SK-N-SH treated with all-trans-retinoic acid at 6 μM for 48 hours (cell line): ENCODE measurements around the gene FUZ.

Source experiments
- ATAC-seq: fragments of 200-7000 bp; cut with Tn5 transposase; 3 replicates; pipeline ENCODE4 v1.9.1; 2020; ENCODE audit warnings: mild to moderate bottlenecking, moderate library complexity
- ARNTL ChIP-seq: fragments of 450-650 bp; formaldehyde crosslinking; IDR thresholded peaks from 2 replicates; pipeline ENCODE4 v1.5.0; 2020; ENCODE audit warnings: low read depth, mild to moderate bottlenecking, moderate library complexity, borderline replicate concordance
- BACH2 ChIP-seq: fragments of 250-450 bp; sonication (Bioruptor Pico); IDR thresholded peaks from 2 replicates; pipeline ENCODE4 v1.9.0; 2021; ENCODE audit warnings: mild to moderate bottlenecking, borderline replicate concordance
- CSDC2 ChIP-seq: fragments of 250-450 bp; sonication (Bioruptor Pico); IDR thresholded peaks from 2 replicates; pipeline ENCODE4 v1.5.0; 2020; ENCODE audit warnings: mild to moderate bottlenecking, moderate library complexity
- ESRRG ChIP-seq: fragments of 250-450 bp; sonication (Bioruptor Pico); IDR thresholded peaks from 2 replicates; pipeline ENCODE4 v1.6.1; 2021; ENCODE audit warnings: mild to moderate bottlenecking
- GLIS3 ChIP-seq: fragments of 250-450 bp; sonication (Bioruptor Pico); IDR thresholded peaks from 2 replicates; pipeline ENCODE4 v1.5.0; 2020; ENCODE audit warnings: mild to moderate bottlenecking, moderate library complexity
- ISL1 ChIP-seq: fragments of 250-450 bp; sonication (Bioruptor Pico); IDR thresholded peaks from 2 replicates; pipeline ENCODE4 v2.1.2; 2022; ENCODE audit warnings: mild to moderate bottlenecking, moderate library complexity
- OSR1 ChIP-seq: fragments of 250-450 bp; sonication (Bioruptor Pico); IDR thresholded peaks from 2 replicates; pipeline ENCODE4 v1.8.0; 2022; ENCODE audit warnings: moderate library complexity, mild to moderate bottlenecking, inconsistent platforms
- PPARA ChIP-seq: fragments of 250-450 bp; sonication (Bioruptor Pico); IDR thresholded peaks from 2 replicates; pipeline ENCODE4 v1.5.0; 2020; ENCODE audit warnings: mild to moderate bottlenecking, borderline replicate concordance
- RARB ChIP-seq: fragments of 250-450 bp; sonication (Bioruptor Pico); IDR thresholded peaks from 2 replicates; pipeline ENCODE4 v1.8.0; 2021; ENCODE audit warnings: mild to moderate bottlenecking, moderate library complexity
- SNAI2 ChIP-seq: fragments of 250-450 bp; sonication (Bioruptor Pico); IDR thresholded peaks from 2 replicates; pipeline ENCODE4 v1.5.0; 2020; ENCODE audit warnings: mild to moderate bottlenecking, moderate library complexity
- TCF4 ChIP-seq: fragments of 250-450 bp; sonication (Bioruptor Pico); IDR thresholded peaks from 2 replicates; pipeline ENCODE4 v1.8.0; 2021; ENCODE audit warnings: mild to moderate bottlenecking, moderate library complexity, borderline replicate concordance
- TOX ChIP-seq: fragments of 250-450 bp; sonication (Bioruptor Pico); IDR thresholded peaks from 2 replicates; pipeline ENCODE4 v1.8.0; 2021; ENCODE audit warnings: mild to moderate bottlenecking, moderate library complexity, borderline replicate concordance
- TSHZ2 ChIP-seq: fragments of 250-450 bp; sonication (Bioruptor Pico); IDR thresholded peaks from 2 replicates; pipeline ENCODE4 v1.5.0; 2020; ENCODE audit warnings: mild to moderate bottlenecking, moderate library complexity
- ZC3H10 ChIP-seq: fragments of 250-450 bp; sonication (Bioruptor Pico); IDR thresholded peaks from 2 replicates; pipeline ENCODE4 v1.5.1; 2021; ENCODE audit warnings: mild to moderate bottlenecking, moderate library complexity
- ZFP3 ChIP-seq: fragments of 250-450 bp; sonication (Bioruptor Pico); IDR thresholded peaks from 2 replicates; pipeline ENCODE4 v1.5.0; 2020; ENCODE audit warnings: mild to moderate bottlenecking, moderate library complexity
- ZFP30 ChIP-seq: fragments of 450-650 bp; formaldehyde crosslinking; IDR thresholded peaks from 2 replicates; pipeline ENCODE4 v1.5.0; 2022; ENCODE audit warnings: mild to moderate bottlenecking, moderate library complexity
- ZNF565 ChIP-seq: fragments of 450-650 bp; formaldehyde crosslinking; conservative IDR thresholded peaks from 2 replicates; pipeline ENCODE4 v1.5.0; 2020; ENCODE audit warnings: low read depth, mild to moderate bottlenecking, moderate library complexity
- ZNF70 ChIP-seq: fragments of 450-650 bp; formaldehyde crosslinking; IDR thresholded peaks from 2 replicates; pipeline ENCODE4 v1.5.0; 2020; ENCODE audit warnings: mild to moderate bottlenecking, moderate library complexity
- ZNF8 ChIP-seq: fragments of 450-650 bp; formaldehyde crosslinking; IDR thresholded peaks from 2 replicates; pipeline ENCODE4 v1.5.0; 2020; ENCODE audit warnings: mild to moderate bottlenecking, moderate library complexity
- TF ChIP-seq, protein P1 (sequence below): fragments of 250-450 bp; sonication (Bioruptor Pico); IDR thresholded peaks from 2 replicates; pipeline ENCODE4 v1.5.1; 2020; ENCODE audit warnings: low read depth, mild to moderate bottlenecking, moderate library complexity
- TF ChIP-seq, protein P2 (sequence below): fragments of 250-450 bp; sonication (Bioruptor Pico); IDR thresholded peaks from 2 replicates; pipeline ENCODE4 v1.8.0; 2021; ENCODE audit warnings: low read depth, mild to moderate bottlenecking, moderate library complexity, borderline replicate concordance
- TF ChIP-seq, protein P3 (sequence below): fragments of 250-450 bp; sonication (Bioruptor Pico); IDR thresholded peaks from 2 replicates; pipeline ENCODE4 v1.5.1; 2021; ENCODE audit warnings: mild to moderate bottlenecking, moderate library complexity

Gene FUZ

DNA sequence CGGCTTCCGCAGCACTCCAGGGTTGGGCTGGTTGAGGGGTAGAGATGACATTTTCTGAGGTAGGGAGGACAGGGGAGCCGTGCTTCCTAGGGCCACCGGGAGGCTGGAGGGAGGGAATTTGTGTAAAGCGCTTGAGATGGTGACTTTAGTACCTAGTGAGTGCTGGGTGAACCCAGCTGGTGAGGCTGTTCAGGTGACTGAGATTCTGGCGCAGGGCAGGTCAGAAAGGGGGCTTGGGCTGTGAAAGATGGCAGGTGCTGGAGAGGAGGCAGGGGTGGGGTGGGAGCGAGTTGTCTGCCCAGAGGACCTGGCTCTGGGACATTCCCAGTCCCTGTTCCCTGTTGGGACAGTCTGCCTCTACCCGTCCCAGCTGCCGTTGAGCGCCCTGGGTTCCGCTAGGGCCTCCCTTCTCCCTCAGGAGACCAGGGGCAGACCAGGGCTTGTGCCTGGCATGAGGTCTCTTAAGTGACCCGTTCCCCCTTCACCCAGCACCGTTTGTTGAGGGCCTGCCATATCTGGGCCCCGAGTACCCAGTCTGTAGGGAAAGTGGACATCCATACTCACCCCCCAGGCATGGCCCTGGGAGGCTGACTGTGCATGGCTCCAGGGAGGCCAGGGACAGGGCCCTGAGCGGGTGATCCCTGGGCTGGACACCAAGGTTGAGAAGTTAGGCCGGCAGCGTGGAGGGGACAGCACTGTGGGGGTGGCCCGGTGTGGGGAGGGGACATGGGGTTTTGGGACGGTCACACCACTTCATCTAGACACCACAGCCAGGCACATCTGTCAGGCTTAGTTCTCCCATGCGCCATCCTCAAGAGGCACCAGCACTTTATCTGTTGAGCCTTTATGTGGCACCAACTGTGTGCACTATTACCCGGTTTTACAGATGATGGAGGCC, 42.8 kb upstream of the FUZ start:
- ATAC-seq = peak; percentile 1; the same call in 2 of the 3 replicates
- TF ChIP-seq TCF4 (CRISPR knock-in tag) (no peak), GLIS3 (CRISPR knock-in tag) (0 out of 2 replicates have a peak, but pooled peaks have one; percentile 1)

DNA sequence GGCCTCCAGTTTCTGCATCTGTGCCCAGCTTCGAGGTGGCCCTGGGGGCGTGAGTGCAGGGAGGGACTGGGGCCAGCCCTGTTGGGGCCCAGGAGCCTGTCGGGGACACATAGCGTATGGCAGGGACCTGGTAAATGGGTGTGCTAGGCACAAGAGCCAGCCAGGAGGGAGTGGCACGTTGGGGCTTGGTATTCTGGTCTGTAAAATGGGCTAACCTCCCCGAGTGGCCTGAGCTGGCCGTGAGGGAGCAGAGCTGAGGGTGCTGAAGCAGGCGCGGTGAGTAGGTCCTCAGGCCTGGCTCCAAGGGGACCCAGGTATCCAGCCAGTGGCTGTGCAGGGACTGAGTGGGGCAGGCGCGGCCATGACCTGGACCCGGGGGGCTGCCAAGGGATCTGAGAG, 42.2 kb upstream of the FUZ start:
- ATAC-seq = no peak
- no peak for TF ChIP-seq SNAI2
- TF ChIP-seq, protein P1, sequence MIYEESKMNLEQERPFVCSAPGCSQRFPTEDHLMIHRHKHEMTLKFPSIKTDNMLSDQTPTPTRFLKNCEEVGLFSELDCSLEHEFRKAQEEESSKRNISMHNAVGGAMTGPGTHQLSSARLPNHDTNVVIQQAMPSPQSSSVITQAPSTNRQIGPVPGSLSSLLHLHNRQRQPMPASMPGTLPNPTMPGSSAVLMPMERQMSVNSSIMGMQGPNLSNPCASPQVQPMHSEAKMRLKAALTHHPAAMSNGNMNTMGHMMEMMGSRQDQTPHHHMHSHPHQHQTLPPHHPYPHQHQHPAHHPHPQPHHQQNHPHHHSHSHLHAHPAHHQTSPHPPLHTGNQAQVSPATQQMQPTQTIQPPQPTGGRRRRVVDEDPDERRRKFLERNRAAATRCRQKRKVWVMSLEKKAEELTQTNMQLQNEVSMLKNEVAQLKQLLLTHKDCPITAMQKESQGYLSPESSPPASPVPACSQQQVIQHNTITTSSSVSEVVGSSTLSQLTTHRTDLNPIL (CRISPR knock-in tag) = no peak
- TF ChIP-seq ZNF8 (CRISPR knock-in tag) = no peak
- TF ChIP-seq ZFP3 = no peak
- no peak for TF ChIP-seq RARB (CRISPR knock-in tag)
- TF ChIP-seq, protein P2, sequence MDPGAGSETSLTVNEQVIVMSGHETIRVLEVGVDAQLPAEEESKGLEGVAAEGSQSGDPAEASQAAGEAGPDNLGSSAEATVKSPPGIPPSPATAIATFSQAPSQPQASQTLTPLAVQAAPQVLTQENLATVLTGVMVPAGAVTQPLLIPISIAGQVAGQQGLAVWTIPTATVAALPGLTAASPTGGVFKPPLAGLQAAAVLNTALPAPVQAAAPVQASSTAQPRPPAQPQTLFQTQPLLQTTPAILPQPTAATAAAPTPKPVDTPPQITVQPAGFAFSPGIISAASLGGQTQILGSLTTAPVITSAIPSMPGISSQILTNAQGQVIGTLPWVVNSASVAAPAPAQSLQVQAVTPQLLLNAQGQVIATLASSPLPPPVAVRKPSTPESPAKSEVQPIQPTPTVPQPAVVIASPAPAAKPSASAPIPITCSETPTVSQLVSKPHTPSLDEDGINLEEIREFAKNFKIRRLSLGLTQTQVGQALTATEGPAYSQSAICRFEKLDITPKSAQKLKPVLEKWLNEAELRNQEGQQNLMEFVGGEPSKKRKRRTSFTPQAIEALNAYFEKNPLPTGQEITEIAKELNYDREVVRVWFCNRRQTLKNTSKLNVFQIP = no peak
- TF ChIP-seq TOX (CRISPR knock-in tag) = no peak
- TF ChIP-seq, protein P3, sequence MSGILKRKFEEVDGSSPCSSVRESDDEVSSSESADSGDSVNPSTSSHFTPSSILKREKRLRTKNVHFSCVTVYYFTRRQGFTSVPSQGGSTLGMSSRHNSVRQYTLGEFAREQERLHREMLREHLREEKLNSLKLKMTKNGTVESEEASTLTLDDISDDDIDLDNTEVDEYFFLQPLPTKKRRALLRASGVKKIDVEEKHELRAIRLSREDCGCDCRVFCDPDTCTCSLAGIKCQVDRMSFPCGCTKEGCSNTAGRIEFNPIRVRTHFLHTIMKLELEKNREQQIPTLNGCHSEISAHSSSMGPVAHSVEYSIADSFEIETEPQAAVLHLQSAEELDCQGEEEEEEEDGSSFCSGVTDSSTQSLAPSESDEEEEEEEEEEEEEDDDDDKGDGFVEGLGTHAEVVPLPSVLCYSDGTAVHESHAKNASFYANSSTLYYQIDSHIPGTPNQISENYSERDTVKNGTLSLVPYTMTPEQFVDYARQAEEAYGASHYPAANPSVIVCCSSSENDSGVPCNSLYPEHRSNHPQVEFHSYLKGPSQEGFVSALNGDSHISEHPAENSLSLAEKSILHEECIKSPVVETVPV (CRISPR knock-in tag) = no peak; the same call in 1 of the 2 replicates
- no peak for TF ChIP-seq TSHZ2 (CRISPR knock-in tag)
- no peak for TF ChIP-seq ZFP30 (CRISPR knock-in tag)
- TF ChIP-seq OSR1 (CRISPR knock-in tag) = no peak
- TF ChIP-seq PPARA (CRISPR knock-in tag) = no peak
- TF ChIP-seq GLIS3 (CRISPR knock-in tag) = no peak
- no peak for TF ChIP-seq ARNTL
- no peak; the same call in 1 of the 2 replicates for TF ChIP-seq TCF4 (CRISPR knock-in tag)
- TF ChIP-seq ZC3H10 (CRISPR knock-in tag) = no peak
- TF ChIP-seq ZNF70 (CRISPR knock-in tag) = no peak
- TF ChIP-seq CSDC2 (CRISPR knock-in tag) = no peak
- no peak for TF ChIP-seq ZNF565 (CRISPR knock-in tag)
- TF ChIP-seq BACH2 (CRISPR knock-in tag) = no peak

- TF ChIP-seq ZC3H10 (CRISPR knock-in tag) (no peak), SNAI2 (no peak), TOX (CRISPR knock-in tag) (no peak), ZNF8 (CRISPR knock-in tag) (no peak), ISL1 (CRISPR knock-in tag) (no peak), ZNF70 (CRISPR knock-in tag) (no peak), ZFP3 (no peak), ZNF565 (CRISPR knock-in tag) (no peak), ARNTL (no peak), RARB (CRISPR knock-in tag) (no peak), GLIS3 (CRISPR knock-in tag) (no peak), ESRRG (no peak)
- TF ChIP-seq, protein P1 (CRISPR knock-in tag) = no peak
- TF ChIP-seq, protein P2 = no peak
- TF ChIP-seq, protein P3 (CRISPR knock-in tag) = no peak
- no peak for ATAC-seq
Measured at GRCh38 chr19:49854378-49855263, 41.5 kb upstream of the FUZ start.
